Amniotic epithelial cell (primary cell): ENCODE results near the gene TLL2.
A peak's percentile ranks its signal among the peaks of the same experiment; 100 is the strongest.

Experiments used
- DNase-seq: peaks from one replicate; pipeline ENCODE4 v3.0.0-alpha.2; 2010; ENCODE audit warnings: low read depth

Gene TLL2

GRCh38 chr10:96322275-96322674 lies 191.5 kb downstream of the TLL2 start:
- no peak for DNase-seq

- DNase-seq = no peak
Observed at GRCh38 chr10:96321822-96322221, 191.9 kb downstream of the TLL2 start.

GRCh38 chr10:96319754-96320474 lies 193.8 kb downstream of the TLL2 start:
- peak; percentile 13 for DNase-seq

GRCh38 chr10:96317067-96317833 lies 196.5 kb downstream of the TLL2 start:
- DNase-seq = no peak
